Measurements from ENCODE around the gene RNPEPL1. TPM values are rescaled to one million over a fixed set of nuclear protein-coding genes. Genes with fewer than 3 reads are reported as not detected.

Gene RNPEPL1
- total and polyA plus RNA-seq, 10 of the 15 experiments (the other 5 are each of a cell fraction or from before 2014, with no cell fraction given): 0.24 to 49.5 (median 6.8) TPM

DNA sequence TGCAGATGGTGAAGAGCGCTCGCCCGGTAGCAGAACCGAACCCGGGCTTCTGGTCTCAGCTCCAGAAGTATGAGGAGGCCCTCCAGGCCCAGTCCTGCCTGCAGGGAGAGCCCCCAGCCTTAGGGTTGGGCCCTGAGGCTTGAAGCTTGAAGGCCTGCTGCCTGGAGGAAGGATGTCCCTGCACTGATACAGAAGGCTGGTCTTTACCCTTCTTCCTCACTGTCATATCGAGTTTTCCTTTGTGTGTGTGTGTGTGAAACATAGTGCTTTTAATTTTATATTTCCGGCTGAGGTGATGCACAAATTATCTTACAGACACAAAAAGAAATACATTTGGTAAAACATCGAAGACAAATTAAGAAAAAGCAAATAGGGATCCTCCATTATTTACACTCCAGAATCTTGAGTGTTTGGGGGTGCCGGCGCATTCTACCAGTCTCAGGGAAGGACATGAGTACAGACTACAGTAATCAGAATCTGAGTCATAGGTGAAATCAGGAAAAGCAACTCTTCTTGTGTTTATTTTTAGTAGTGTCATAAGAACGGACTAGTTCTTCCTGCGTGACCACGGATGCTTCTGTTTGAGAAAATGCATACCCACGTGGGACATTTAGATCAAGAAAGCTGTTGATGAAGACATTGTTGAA, 6.8 kb upstream of the RNPEPL1 start (continued):
- TF ChIP-seq, protein P1, sequence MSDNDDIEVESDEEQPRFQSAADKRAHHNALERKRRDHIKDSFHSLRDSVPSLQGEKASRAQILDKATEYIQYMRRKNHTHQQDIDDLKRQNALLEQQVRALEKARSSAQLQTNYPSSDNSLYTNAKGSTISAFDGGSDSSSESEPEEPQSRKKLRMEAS (IDR thresholded peaks at IDR 0.05; ENCODE audit: low read depth, low read length): peak; percentile 50; the same call in 1 of the 2 replicates
- TF ChIP-seq MTA3 (IDR thresholded peaks at IDR 0.05; ENCODE audit: borderline replicate concordance, low read length) (no peak), IKZF1 (conservative IDR thresholded peaks at IDR 0.05) (no peak; the same call in 1 of the 2 replicates), RAD51 (IDR thresholded peaks at IDR 0.05) (peak; percentile 63), CBX5 (IDR thresholded peaks at IDR 0.05; ENCODE audit: low read depth) (no peak), ASH2L (IDR thresholded peaks at IDR 0.05; ENCODE audit: borderline replicate concordance, low read depth) (no peak), MYB (IDR thresholded peaks at IDR 0.05; ENCODE audit: borderline replicate concordance, low read depth, low read length) (no peak), NR2C1 (IDR thresholded peaks at IDR 0.05) (no peak), HDAC6 (IDR thresholded peaks at IDR 0.05; ENCODE audit: unreplicated experiment) (no peak), KLF5 (IDR thresholded peaks at IDR 0.05; ENCODE audit: partially characterized antibody) (no peak), ZNF622 (IDR thresholded peaks at IDR 0.05) (no peak)
- TF ChIP-seq, protein P2, sequence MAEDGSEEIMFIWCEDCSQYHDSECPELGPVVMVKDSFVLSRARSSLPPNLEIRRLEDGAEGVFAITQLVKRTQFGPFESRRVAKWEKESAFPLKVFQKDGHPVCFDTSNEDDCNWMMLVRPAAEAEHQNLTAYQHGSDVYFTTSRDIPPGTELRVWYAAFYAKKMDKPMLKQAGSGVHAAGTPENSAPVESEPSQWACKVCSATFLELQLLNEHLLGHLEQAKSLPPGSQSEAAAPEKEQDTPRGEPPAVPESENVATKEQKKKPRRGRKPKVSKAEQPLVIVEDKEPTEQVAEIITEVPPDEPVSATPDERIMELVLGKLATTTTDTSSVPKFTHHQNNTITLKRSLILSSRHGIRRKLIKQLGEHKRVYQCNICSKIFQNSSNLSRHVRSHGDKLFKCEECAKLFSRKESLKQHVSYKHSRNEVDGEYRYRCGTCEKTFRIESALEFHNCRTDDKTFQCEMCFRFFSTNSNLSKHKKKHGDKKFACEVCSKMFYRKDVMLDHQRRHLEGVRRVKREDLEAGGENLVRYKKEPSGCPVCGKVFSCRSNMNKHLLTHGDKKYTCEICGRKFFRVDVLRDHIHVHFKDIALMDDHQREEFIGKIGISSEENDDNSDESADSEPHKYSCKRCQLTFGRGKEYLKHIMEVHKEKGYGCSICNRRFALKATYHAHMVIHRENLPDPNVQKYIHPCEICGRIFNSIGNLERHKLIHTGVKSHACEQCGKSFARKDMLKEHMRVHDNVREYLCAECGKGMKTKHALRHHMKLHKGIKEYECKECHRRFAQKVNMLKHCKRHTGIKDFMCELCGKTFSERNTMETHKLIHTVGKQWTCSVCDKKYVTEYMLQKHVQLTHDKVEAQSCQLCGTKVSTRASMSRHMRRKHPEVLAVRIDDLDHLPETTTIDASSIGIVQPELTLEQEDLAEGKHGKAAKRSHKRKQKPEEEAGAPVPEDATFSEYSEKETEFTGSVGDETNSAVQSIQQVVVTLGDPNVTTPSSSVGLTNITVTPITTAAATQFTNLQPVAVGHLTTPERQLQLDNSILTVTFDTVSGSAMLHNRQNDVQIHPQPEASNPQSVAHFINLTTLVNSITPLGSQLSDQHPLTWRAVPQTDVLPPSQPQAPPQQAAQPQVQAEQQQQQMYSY (CRISPR knock-in tag; IDR thresholded peaks at IDR 0.05): no peak
- TF ChIP-seq, protein P3, sequence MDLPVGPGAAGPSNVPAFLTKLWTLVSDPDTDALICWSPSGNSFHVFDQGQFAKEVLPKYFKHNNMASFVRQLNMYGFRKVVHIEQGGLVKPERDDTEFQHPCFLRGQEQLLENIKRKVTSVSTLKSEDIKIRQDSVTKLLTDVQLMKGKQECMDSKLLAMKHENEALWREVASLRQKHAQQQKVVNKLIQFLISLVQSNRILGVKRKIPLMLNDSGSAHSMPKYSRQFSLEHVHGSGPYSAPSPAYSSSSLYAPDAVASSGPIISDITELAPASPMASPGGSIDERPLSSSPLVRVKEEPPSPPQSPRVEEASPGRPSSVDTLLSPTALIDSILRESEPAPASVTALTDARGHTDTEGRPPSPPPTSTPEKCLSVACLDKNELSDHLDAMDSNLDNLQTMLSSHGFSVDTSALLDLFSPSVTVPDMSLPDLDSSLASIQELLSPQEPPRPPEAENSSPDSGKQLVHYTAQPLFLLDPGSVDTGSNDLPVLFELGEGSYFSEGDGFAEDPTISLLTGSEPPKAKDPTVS (IDR thresholded peaks at IDR 0.05; ENCODE audit: low read depth, low read length): no peak
- TF ChIP-seq, protein P4, sequence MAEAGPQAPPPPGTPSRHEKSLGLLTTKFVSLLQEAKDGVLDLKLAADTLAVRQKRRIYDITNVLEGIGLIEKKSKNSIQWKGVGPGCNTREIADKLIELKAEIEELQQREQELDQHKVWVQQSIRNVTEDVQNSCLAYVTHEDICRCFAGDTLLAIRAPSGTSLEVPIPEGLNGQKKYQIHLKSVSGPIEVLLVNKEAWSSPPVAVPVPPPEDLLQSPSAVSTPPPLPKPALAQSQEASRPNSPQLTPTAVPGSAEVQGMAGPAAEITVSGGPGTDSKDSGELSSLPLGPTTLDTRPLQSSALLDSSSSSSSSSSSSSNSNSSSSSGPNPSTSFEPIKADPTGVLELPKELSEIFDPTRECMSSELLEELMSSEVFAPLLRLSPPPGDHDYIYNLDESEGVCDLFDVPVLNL (IDR thresholded peaks at IDR 0.05; ENCODE audit: low read depth, low read length): no peak
- TF ChIP-seq, protein P5, sequence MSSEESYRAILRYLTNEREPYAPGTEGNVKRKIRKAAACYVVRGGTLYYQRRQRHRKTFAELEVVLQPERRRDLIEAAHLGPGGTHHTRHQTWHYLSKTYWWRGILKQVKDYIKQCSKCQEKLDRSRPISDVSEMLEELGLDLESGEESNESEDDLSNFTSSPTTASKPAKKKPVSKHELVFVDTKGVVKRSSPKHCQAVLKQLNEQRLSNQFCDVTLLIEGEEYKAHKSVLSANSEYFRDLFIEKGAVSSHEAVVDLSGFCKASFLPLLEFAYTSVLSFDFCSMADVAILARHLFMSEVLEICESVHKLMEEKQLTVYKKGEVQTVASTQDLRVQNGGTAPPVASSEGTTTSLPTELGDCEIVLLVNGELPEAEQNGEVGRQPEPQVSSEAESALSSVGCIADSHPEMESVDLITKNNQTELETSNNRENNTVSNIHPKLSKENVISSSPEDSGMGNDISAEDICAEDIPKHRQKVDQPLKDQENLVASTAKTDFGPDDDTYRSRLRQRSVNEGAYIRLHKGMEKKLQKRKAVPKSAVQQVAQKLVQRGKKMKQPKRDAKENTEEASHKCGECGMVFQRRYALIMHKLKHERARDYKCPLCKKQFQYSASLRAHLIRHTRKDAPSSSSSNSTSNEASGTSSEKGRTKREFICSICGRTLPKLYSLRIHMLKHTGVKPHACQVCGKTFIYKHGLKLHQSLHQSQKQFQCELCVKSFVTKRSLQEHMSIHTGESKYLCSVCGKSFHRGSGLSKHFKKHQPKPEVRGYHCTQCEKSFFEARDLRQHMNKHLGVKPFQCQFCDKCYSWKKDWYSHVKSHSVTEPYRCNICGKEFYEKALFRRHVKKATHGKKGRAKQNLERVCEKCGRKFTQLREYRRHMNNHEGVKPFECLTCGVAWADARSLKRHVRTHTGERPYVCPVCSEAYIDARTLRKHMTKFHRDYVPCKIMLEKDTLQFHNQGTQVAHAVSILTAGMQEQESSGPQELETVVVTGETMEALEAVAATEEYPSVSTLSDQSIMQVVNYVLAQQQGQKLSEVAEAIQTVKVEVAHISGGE (CRISPR knock-in tag; IDR thresholded peaks at IDR 0.05): no peak
- TF ChIP-seq, protein P6, sequence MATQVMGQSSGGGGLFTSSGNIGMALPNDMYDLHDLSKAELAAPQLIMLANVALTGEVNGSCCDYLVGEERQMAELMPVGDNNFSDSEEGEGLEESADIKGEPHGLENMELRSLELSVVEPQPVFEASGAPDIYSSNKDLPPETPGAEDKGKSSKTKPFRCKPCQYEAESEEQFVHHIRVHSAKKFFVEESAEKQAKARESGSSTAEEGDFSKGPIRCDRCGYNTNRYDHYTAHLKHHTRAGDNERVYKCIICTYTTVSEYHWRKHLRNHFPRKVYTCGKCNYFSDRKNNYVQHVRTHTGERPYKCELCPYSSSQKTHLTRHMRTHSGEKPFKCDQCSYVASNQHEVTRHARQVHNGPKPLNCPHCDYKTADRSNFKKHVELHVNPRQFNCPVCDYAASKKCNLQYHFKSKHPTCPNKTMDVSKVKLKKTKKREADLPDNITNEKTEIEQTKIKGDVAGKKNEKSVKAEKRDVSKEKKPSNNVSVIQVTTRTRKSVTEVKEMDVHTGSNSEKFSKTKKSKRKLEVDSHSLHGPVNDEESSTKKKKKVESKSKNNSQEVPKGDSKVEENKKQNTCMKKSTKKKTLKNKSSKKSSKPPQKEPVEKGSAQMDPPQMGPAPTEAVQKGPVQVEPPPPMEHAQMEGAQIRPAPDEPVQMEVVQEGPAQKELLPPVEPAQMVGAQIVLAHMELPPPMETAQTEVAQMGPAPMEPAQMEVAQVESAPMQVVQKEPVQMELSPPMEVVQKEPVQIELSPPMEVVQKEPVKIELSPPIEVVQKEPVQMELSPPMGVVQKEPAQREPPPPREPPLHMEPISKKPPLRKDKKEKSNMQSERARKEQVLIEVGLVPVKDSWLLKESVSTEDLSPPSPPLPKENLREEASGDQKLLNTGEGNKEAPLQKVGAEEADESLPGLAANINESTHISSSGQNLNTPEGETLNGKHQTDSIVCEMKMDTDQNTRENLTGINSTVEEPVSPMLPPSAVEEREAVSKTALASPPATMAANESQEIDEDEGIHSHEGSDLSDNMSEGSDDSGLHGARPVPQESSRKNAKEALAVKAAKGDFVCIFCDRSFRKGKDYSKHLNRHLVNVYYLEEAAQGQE (IDR thresholded peaks at IDR 0.05; ENCODE audit: low read depth, low read length): no peak

Measured in GM12878 (cell line).